ENCODE results near the gene RAPGEF4.

GRCh38 chr2:173019755-173020154 is 284.1 kb downstream of the RAPGEF4 start:
- TF ChIP-seq CTCF (IDR thresholded peaks at IDR 0.05; ENCODE audit: low read depth, low read length) (no peak), EZH2phosphoT487 (IDR thresholded peaks at IDR 0.05; ENCODE audit: low read depth) (no peak)
